OCI-LY7 (cell line): ENCODE data around the gene VEGFB. TPM values are rescaled to one million over a fixed set of nuclear protein-coding genes. Genes with fewer than 3 reads are reported as not detected.

Experiments used
- BruUV-seq: library from RNA; stranded (reverse); fragments of 400-500 nt; replicated peaks from 2 replicates; lab custom pipeline; 2021; lab: Mats Ljungman, UMichigan
- CTCF ChIA-PET: fragments of 300-600 bp; sonication (Branson Sonifier 250); formaldehyde crosslinking; loops from one replicate; lab custom pipeline; 2022; ENCODE audit warnings: antibody characterized with exemption; ENCODE audit not compliant: unreplicated experiment; lab: Charles Lee
- POLR2A ChIA-PET: fragments of 300-600 bp; sonication (Branson Sonifier 250); formaldehyde crosslinking; loops from one replicate; lab custom pipeline; 2022; ENCODE audit warnings: antibody characterized with exemption; lab: Charles Lee
- DNase-seq: peaks from one replicate; pipeline ENCODE4 v3.0.0-alpha.2; 2015; ENCODE audit warnings: low spot score
- H2AFZ ChIP-seq: fragments of 200-600 bp; sonication (generic), shearing (Covaris generic); 2 replicates; pipeline ENCODE4 v1.6.1; 2014; ENCODE audit warnings: mild to moderate bottlenecking, antibody characterized with exemption, low read length, moderate library complexity
- H3K27ac ChIP-seq: fragments of 200-600 bp; sonication (generic); 2 replicates; pipeline ENCODE4 v1.5.1; 2014; ENCODE audit warnings: mixed run types, low read depth, mild to moderate bottlenecking, moderate library complexity, low read length, inconsistent platforms; ENCODE audit not compliant: poor library complexity, severe bottlenecking
- H3K36me3 ChIP-seq: fragments of 200-600 bp; sonication (generic); 2 replicates; pipeline ENCODE4 v1.6.1; 2014; ENCODE audit warnings: mild to moderate bottlenecking, antibody characterized with exemption, low read length, moderate library complexity, mixed read lengths; ENCODE audit not compliant: insufficient read depth
- H3K4me1 ChIP-seq: fragments of 200-600 bp; sonication (generic); 2 replicates; pipeline ENCODE4 v1.5.1; 2014; ENCODE audit warnings: mild to moderate bottlenecking, low read length; ENCODE audit not compliant: insufficient read depth, poor library complexity, severe bottlenecking
- H3K4me2 ChIP-seq: fragments of 200-600 bp; sonication (generic); 2 replicates; pipeline ENCODE4 v1.6.1; 2014; ENCODE audit warnings: mild to moderate bottlenecking, low read length
- H3K4me3 ChIP-seq: fragments of 200-600 bp; sonication (generic); 2 replicates; pipeline ENCODE4 v1.5.1; 2014; ENCODE audit warnings: mild to moderate bottlenecking, low read depth, low read length; ENCODE audit not compliant: poor library complexity, severe bottlenecking
- H3K79me2 ChIP-seq: fragments of 200-600 bp; sonication (generic); 2 replicates; pipeline ENCODE4 v1.6.1; 2016; ENCODE audit warnings: low read depth, mild to moderate bottlenecking, low read length, moderate library complexity, mixed read lengths; ENCODE audit not compliant: insufficient read depth
- H3K9me2 ChIP-seq: fragments of 200-600 bp; sonication (generic); 2 replicates; pipeline ENCODE4 v1.6.1; 2016; ENCODE audit warnings: mild to moderate bottlenecking, low read length, mixed read lengths; ENCODE audit not compliant: insufficient read depth
- H3K9me3 ChIP-seq: fragments of 200-600 bp; sonication (generic); 2 replicates; pipeline ENCODE4 v1.6.1; 2014; ENCODE audit warnings: mild to moderate bottlenecking, mixed run types, low read length, mixed read lengths
- H4K20me1 ChIP-seq: fragments of 200-600 bp; sonication (generic); 2 replicates; pipeline ENCODE4 v1.6.1; 2014; ENCODE audit warnings: mild to moderate bottlenecking, antibody characterized with exemption, low read length, moderate library complexity, mixed read lengths; ENCODE audit not compliant: insufficient read depth
- CTCF ChIP-seq: fragments of 200-600 bp; sonication (generic); conservative IDR thresholded peaks from 2 replicates; pipeline ENCODE4 v1.5.1; 2014; ENCODE audit warnings: mild to moderate bottlenecking, antibody characterized with exemption, low read length, moderate library complexity, mixed read lengths
- EZH2phosphoT487 ChIP-seq: fragments of 200-600 bp; sonication (generic); IDR thresholded peaks from 2 replicates; pipeline ENCODE4 v1.6.1; 2018; ENCODE audit warnings: low read depth, borderline replicate concordance, mild to moderate bottlenecking, mixed run types, antibody characterized with exemption, low read length, moderate library complexity, mixed read lengths
- intact Hi-C: fragments of 100-400 bp; cut with micrococcal nuclease; formaldehyde crosslinking; loops from one replicate; pipeline ENCODE4 v1.10.0; 2022; ENCODE audit not compliant: unreplicated experiment
- total RNA-seq, 2 experiments: library from RNA; depleted of rRNA in 1 of 2; stranded (reverse); fragments of >200 nt in 1 of 2; shearing (Covaris generic) in 1 of 2; gene quantifications; 2 replicates each; pipeline ENCODE4 v1.2.3, GENCODE V29; 2014 to 2022

VEGFB gene
- total RNA-seq, 2 experiments from 2014 or later: 35.3 to 59.6 TPM

- TF ChIP-seq EZH2phosphoT487 (no peak), CTCF (no peak)
- Histone ChIP-seq H3K9me3 (no peaks in the 10 kb centered on the region), H3K4me1 (peaks cover 49% of the 10 kb centered on the region), H3K36me3 (peaks cover 35% of the 10 kb centered on the region), H3K27ac (peak overlapping the region; percentile 91), H3K4me2 (peak overlapping the region; percentile 92; the same call in 1 of the 2 replicates), H3K9me2 (no peaks in the 10 kb centered on the region), H2AFZ (no peak overlapping the region), H4K20me1 (no peaks in the 10 kb centered on the region), H3K79me2 (peaks cover 11% of the 10 kb centered on the region; the same call in 1 of the 2 replicates), H3K4me3 (no peak overlapping the region)
- DNase-seq: peak; percentile 40
- ChIA-PET CTCF (interaction anchor here (1.9 kb wide), 1 partner anchor 32 kb away, joined by 9 read pairs; the partner anchor contains the start of gene FERMT3), POLR2A (interaction anchor here (0.6 kb wide), 2 partner anchors 299 to 621 kb away, joined by 3 to 5 read pairs; no protein-coding TSS in a partner anchor)
- BruUV-seq: no TSS peak
- intact Hi-C loops: no loop called here
Measured at GRCh38 chr11:64238999-64239398, 4.6 kb downstream of the VEGFB start.

GRCh38 chr11:64239662-64240434 lies 5.5 kb downstream of the VEGFB start:
- Histone ChIP-seq H4K20me1 (no peaks in the 10 kb centered on the region), H3K4me3 (peak overlapping the region; percentile 81), H3K79me2 (peaks cover 13% of the 10 kb centered on the region; the same call in 1 of the 2 replicates), H3K9me2 (no peaks in the 10 kb centered on the region), H3K4me1 (peaks cover 52% of the 10 kb centered on the region), H3K9me3 (no peaks in the 10 kb centered on the region), H3K4me2 (peak overlapping the region; percentile 92), H3K27ac (peak overlapping the region; percentile 91), H2AFZ (no peak overlapping the region), H3K36me3 (peaks cover 43% of the 10 kb centered on the region)
- no peak for TF ChIP-seq CTCF
- no peak for TF ChIP-seq EZH2phosphoT487
- peak; percentile 77 for DNase-seq
- ChIA-PET CTCF (interaction anchor here (1.9 kb wide), 1 partner anchor 33 kb away, joined by 9 read pairs; the partner anchor contains the start of gene FERMT3), POLR2A (interaction anchor here (0.6 to 2.2 kb wide), 3 partner anchors 33 to 620 kb away, joined by 3 to 27 read pairs (median 5); partner anchors contain the start of gene FERMT3)
- intact Hi-C loops: loop anchor here (1.0 to 2.0 kb wide), 4 partner anchors 10 to 65 kb away; partner anchors contain the start of genes DNAJC4, ESRRA, FERMT3 and STIP1
- BruUV-seq: no TSS peak
